IPS DF 19.7 (cell line): Measurements from ENCODE around the gene GOLPH3L.
"Not testable (repeated sequence)": the region's sequence is repeated elsewhere in the genome, so short reads cannot be mapped to it uniquely, and the experiment has no call there.

Experiments
- DNase-seq: peaks from one replicate; pipeline ENCODE4 v3.0.0-alpha.2; 2013; ENCODE audit warnings: low read depth, low spot score

GOLPH3L gene

DNA sequence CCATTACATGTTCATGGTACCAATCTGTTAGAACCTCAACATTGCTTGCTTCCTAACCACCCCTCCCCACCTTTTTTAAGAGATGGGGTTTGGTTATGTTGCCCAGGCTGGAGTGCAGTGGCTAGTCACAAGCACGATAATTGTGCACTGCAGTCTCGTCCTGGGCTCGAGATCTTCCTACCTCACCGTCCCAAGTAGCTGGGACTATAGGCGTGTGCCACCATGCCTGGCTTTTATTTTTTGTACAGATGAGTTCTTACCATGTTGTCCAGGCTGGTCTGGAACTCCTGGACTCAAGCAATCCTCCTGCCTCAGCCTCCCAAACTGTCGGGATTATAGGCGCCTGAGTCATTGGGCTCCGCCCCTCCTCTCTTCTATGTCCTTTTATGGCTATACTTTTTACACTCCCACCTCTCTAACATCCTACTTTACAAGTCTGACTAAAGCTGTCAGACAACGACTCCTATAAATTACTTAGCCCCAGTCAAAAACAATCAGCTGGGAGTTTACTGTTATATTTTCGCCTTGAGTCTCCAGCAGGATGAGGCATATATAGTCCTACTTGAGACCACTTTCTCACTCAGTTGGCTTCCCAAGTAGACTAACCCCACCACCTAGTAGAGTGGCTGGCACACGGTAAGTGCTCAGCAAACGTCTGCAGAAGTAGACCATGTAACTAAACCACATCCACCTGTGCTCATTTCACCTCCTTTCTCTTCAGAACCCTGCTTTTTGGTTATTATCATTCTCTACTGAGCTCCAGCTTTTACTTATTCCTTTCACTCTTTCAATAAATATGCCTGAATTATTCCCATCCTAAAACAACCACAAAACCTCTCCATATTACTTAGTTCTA, 81.4 kb downstream of the GOLPH3L start:
- DNase-seq = no peak

DNA sequence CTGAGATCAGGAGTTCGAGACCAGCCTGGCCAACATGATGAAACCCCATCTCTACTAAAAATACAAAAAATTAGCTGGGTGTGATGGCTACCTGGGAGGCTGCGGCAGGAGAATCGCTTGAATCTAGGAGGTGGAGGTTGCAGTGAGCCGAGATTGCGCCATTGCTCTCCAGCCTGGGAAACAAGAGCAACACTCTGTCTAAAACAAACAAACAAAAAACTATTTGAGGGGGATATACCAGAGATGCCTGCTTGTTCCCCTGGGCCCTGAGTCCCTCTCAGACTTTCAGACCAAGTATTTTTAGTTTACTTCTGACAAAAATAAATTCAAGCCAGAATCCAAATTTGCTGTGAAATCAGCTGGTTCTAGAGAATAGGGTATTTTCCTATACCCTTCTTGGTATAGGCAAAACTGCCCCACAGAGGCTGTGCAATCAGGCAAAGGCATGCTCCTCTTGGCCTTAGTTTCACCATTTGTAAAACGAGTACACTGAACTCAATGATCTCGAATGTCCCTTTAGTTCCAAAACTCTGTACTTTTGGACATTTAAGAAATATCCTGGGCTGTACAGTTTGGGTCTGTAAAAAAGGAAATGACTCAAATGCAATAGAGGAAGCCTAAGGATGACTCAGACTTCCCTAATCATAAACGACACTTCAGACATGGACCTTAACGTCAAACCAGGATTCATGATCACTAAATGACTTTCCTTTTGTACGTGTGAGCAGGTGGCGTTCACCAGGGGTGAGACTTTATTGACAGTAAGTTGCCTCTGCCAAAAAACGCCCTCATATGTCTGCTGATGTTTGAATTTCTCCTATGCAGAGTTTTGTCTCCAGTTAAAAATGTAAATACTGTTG, 83.7 kb downstream of the GOLPH3L start:
- no peak for DNase-seq

DNA sequence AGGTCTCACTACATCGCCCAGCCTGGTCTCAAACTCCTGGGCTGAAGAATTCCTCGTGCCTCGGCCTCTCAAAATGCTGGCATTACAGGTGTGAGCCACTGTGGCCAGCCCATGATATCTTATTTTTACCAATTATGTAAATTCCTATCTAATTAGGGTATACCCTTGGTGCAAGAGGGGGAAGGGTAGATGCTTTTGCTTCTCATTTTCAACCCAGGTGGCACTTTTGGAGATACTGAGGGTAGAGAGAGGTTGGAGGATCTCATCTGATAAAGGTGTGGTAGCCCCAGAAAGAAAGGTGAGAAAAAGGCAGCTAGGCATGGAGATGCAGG, 85.0 kb downstream of the GOLPH3L start:
- no peak for DNase-seq

DNA sequence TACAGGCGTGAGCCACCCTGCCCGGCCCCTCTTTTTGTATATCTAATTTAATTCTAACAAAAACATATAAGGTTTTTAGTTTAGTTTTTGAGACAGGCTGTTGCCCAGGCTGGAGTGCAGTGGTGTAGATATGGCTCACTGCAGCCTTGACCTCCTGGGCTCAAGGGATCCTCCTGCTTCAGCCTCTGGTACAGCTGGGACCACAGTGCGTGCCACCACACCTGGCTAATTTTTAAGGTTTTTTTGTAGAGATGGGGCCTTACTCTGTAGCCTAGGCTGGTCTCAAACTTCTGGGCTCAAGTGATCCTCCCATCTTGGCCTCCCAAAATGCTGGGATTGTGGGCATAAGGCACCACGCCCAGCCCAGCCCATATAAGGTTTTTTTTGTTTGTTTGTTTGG, 86.4 kb downstream of the GOLPH3L start:
- no peak for DNase-seq

DNA sequence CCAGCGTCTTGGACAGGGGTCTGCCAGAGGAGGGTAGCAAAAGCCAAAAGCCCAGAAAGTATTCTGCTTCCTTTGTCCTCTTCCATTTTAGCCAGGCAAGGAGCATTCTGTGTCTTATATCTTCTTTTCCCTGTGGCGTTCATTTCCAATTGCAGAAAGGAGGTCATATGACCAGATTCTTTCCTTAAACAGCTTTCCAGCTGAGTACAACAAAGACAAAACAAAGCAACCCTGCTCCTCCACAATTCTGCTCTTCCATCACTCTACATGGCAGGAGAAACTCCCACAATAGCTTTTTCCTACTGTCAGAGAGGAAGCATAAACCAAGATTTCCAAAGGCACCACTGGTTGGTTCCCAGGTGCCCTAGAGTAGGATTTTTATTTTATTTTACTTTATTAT, 87.2 kb downstream of the GOLPH3L start:
- DNase-seq = no peak

DNA sequence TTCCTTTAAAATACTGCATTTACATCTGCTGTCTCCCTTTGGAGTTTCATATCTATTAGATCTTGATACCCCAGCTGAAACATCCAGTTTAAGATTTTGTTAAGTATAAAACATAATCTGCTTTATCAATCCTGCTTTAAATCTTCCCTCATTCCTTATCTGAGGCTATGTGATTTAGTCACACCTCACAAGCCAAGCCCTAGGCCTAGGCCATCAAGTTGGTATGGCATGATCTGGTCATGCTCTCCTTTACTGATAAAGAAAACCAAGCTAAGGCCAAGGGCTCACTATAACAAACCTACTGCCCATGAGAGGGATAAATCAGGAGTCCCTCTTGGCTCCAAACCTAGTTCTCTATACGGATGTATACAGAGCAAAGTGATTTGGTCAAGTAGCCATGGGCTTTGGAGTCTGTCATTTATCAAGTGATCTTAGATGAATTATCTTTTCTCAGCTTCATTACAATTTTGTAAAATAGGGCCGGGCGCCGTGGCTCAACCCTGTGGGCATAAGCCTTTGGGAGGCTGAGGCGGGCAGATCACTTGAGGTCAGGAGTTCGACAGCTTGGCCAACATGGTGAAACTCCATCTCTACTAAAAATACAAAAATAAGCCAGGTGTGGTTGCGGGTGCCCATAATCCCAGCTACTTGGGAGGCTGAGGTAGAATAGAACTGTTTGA, 90.4 kb downstream of the GOLPH3L start:
- DNase-seq = no peak

DNA sequence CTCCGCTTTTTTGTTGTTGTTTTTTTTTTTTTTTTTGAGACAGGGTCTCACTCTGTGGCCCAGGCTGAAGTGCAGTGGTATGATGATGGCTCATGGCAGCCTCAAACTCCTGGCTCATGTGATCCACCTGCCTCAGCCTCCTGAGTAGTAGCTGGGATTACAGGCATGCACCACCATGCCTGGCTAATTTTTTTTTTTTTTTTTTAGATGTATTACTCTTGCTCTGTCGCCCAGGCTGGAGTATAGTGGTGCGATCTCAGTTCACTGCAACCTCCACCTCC, 91.6 kb downstream of the GOLPH3L start:
- DNase-seq = not testable (repeated sequence)

DNA sequence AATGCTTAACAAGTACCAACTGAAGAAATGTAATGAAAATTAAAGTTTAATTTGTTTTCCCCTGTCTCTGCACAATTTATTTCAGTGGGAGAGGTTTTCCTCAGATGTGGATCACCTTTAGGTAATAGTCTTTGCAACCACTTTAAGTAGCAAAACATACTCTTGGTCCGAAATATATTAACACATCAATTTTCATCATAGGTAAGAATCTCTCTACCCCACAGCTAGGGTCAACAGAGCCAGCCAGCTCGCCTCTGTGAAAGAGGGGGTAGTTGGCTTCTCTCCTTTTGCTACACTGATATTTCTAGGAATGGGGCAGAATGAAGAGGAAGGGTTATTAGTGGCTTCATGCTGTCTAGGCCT, 92.7 kb downstream of the GOLPH3L start:
- DNase-seq = no peak

DNA sequence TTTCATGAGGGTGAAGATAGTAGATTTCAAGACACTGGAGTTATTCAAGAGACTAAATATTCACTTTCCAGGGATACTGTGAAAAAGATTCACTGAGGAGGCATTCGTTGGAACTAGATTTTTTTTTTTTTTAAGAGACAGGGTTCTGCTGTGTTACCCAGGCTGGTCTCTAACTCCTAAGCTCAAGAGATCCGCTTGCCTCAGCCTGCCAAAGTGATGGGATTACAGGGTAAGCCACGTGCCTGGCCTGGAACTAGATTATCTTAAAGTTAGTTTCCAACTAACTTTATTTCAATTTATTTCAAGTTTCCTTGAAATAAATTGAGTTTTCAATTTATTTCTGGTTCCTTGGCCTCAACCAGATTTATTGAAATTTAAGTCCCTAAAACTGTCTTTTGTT, 93.2 kb downstream of the GOLPH3L start:
- DNase-seq = no peak

DNA sequence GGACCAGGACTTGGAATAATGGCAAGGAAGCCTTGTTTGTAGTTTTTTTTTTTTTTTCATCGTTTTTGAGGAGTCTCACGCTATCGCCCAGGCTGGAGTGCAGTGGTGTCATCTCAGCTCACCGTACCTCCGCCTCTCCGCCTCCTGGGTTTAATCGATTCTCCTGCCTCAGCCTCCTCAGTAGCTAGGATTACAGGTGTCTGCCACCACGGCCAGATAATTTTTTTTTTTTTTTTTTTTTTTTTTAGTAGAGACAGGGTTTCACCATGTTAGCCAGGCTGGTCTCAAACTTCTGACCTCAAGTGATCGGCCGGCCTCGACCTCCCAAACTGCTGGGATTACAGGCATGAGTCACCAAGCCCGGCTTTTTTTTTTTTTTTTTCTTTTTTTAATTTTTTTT, 94.6 kb downstream of the GOLPH3L start:
- not testable (repeated sequence) for DNase-seq

DNA sequence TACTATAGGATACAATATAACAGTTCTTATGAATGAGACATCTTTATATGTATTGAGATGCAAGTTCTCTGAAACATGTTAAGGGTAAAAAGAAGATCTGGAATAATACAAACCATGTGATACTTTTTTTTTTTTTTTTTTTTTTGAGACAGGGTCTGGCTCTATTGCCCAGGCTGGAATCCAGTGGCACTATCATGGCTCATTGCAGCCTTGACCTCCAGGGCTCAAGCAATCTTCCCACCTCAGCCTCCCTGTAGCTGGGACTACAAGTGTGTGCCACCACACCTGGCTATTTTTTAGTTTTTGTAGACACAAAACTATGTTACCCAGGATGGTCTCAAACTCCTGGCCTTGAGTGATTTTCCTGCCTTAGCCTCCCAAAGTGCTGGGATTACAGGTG, 95.4 kb downstream of the GOLPH3L start:
- DNase-seq = no peak

DNA sequence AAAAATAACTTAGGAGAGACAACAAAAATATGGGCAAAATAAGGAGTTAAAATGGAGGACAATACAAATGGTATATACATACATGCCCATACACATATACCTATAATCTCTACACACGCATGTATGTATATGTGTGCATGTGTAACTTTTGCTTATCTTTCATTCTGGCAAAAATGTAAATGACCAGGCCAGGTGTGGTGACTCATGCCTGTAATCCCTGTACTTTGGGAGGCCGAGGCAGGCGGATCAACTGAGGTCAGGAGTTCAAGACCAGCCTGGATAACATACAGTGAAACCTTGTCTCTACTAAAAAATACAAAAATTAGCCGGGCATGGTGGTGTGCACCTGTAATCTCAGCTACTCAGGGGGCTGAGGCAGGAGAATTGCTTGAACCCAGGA, 98.6 kb downstream of the GOLPH3L start:
- not testable (repeated sequence) for DNase-seq

DNA sequence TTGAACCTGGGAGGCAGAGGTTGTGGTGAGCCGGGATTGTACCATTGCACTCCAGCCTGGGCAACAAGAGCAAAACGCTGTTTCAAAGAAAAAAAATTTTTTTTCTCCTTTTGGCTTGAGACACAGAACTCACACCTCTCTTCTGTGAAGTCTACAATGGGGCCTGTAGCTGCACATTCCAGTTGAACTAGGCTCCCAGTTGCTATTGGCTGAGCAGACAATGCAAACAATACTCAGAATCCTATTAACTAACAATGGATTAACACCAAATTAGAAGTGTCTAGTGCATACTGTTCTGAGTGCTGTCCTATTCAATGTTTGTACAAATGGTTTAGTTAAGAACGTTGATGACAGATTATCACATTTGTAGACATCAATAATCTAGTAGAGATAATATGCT, 100.0 kb downstream of the GOLPH3L start:
- no peak for DNase-seq
